Hematopoietic multipotent progenitor cell treated with erythropoietin and hydrocortisone succinate and interleukin-3 and kit ligand, for 6 days (in vitro differentiated cells): ENCODE results near the gene FAM167B.
A peak's percentile ranks its signal among the peaks of the same experiment; 100 is the strongest.
"Not testable (repeated sequence)": the region's sequence is repeated elsewhere in the genome, so short reads cannot be mapped to it uniquely, and the experiment has no call there.

ENCODE experiments used
- DNase-seq: peaks from one replicate; pipeline ENCODE4 v3.0.0-alpha.2; 2015

FAM167B gene

GRCh38 chr1:32224285-32224684, 22.7 kb upstream of the FAM167B start:
- DNase-seq, result no peak

DNA sequence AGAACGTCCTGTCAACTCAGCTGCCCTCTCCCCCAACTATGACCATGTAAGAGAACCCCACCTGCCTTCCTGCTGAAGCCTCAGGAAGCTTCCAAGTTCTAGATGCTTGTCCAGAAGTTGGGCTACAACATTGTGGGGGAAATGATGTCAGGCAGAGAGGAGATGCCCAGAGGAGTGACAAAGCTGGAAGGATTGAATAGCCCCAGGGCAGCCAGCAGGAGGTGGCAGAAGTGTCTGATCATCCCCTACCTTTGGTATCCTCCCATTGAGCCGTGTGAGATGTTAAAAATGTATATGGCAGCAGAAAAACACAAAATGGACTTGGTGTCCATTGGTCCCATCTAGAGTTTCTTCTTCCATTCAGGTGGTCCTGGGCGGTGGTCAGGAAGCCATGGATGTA, 18.3 kb upstream of the FAM167B start:
- no peak for DNase-seq

- DNase-seq, result no peak
Observed at GRCh38 chr1:32231843-32232432, 15.1 kb upstream of the FAM167B start.

DNA sequence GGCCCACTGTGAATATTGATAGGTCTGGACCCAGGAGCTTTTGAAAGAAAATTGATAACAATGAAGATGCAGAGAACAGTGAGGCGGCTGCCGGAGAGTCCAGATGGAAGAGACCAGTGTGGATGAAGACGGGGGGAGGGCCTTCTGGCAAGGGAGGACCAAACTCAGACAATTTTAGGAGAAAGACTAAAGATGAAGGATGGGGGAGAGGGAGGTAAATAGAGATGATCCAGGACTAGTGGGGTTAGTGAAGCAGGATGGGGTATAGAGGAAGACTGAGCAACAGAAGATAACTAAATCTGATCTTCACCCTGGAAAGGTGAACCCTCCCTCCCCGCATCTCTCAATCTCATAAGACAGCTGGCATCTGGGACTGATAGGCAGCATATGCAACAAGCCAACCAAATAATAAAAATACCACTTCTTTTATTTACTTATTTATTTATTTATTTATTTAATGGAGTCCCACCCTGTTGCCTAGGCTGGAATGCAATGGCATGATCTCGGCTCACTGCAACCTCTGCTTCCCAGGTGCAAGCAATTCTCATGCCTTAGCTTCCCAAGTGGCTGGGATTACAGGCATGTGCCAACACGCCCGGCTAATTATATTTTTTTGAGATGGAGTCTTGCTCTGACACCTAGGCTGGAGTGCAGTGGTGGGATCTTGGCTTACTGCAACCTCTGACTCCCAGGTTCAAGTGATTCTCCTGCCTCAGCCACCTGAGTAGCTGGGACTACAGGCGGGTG, 14.3 kb upstream of the FAM167B start:
- DNase-seq, result no peak

DNA sequence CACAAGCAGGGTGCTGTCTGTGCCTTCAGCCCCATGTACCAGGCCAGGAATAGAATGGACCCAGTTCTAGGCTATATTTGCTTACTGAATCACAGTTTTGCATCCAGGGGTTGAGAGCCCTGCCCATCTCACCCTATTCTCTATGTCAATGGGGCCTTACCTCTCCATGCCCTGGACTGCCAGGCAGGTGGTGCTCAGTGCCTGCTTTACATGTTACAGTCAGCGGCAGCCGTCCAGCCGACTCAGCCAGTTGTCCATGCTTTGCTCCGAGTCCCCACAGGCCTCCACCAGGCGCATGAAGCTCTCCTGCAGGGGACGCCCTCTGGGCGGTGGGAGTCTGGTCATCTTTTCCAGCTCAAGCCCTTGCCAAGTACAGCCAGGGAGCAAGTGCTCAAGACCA, 12.2 kb upstream of the FAM167B start:
- DNase-seq, result no peak

DNA sequence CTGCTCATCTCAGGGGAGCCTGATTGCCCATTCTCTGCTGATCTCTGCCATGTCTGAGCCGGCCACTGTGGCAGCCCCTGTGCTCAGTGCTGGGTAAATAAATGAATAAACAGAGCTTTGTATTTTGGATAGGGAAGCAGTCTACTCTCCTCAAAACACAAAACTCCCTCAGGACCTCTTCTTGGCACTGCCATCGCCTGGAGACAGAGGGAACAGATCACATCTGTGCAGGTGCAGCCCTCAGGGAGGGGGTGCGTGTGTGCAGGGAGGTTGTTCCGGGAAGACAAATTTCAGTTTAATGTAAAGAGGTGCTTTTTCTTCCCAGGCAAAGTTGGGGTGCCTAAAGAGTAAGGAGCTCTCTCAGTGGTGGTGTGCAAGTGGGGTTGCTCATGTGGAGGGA, 7.7 kb upstream of the FAM167B start:
- no peak for DNase-seq

- no peak for DNase-seq
Observed at GRCh38 chr1:32239790-32240139, 7.3 kb upstream of the FAM167B start.

DNA sequence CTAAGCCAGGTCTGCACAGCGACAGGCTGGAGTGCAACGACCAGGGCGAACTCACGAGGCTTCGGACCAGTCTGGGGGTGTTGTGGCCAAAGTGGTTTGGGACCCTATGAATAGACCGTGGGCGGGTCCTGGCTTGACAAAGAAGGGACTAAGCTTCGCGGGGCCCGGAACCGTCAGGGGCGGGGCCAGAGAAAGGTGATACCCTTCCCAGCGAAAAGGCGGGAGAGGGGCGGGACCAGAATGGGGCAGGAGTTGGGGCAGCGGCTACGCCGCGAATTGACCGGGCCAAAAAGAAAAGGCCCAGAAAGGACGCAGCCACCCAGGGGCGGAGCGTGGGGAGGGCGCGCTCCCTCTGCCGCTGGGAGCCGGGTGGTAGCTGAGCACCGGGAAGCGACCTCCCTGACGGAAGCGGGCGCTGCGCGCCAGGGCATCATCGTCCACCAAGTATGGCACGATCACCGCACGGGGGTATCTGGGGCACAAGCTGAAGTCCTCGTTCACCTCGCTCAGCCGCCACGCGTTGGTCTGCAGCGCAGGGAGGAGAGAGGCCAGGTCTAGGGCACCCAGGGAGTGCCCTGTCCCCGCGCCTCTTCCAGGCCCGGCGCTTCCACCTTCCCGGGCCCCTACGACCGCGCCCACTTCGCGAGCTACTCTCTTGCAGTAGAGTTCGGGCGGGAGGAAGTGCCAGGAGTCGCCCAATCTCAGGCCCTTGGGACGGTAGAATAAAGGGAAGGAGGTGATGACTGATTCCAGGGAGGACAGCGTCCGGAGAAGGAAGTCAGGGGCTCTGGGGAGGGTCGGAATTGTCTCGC, 6.7 kb upstream of the FAM167B start:
- peak; percentile 55 for DNase-seq

DNA sequence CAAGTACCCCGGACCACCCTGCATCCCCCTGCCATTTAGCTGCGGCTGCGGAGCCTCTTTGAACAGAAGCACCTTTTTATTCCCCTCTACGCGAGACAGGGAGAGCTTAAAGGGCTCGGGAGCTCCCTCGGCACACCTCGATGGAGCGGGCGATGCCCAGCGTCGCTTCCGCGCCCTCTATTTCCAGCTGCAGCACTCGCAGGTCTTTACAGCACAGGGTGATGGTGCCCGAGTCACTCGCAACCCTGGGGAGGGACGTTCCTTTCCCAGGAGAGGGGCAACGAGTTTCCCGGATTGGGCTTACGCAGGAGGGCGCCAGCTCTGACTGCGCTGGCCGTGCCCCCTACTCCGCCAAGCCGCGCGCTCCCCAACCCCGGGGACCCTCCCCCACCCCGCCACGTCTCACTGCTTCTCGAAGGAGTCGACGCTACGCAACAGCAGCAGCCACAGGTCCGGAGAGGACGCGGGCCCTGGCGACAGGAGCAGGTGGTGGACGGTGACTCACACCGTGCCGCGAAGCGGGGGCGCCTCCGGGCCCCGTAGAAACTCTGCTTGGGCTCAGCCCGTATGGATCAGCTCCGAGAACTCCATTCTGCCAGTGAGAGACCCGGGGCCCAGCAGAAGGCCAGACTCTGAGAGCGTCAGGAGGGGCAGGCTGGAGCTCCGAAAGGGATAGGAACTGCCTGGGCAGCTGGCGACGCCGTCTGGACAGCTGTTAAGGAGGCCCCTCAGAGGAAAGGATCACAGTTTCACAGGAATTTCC, 5.8 kb upstream of the FAM167B start:
- peak; percentile 42 for DNase-seq

DNA sequence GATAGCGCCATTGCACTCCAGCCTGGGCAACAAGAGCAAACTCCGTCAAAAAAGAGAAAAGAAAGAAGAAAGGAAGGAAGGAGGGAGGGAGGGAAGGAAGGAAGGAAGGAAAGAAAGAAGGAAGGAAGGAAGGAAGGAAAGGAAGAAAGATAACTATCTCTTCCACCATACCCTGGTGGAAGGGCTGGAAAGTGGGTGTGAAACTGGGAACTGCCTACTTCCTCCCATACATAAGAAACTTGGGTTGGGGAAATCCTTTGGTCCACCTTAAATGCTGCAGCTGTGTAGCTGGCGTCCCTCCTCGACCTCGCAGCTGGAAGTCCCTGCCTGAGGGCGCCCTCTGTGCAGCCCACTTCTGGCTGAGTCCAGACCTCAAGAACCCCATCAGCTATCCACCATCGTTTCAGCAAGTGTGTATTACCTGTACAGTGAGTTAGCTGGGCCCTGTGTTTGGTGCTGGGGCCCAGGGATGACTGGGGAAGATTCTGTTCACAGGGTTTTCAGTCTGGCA, 4.6 kb upstream of the FAM167B start:
- no peak for DNase-seq

DNA sequence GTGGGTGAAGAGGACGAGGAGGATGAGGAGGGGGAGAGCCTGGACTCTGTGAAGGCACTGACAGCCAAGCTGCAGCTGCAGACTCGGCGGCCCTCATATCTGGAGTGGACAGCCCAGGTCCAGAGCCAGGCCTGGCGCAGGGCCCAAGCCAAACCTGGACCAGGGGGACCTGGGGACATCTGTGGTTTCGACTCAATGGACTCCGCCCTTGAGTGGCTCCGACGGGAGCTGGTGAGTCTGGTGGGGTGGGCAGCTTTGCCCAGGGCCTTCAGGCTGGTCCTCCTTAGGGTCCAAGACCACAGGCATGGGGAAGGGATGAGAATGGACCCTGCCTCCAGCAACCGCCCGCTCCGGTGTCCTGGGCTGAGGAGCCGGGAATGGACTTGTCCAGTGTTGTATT, 430 bp downstream of the FAM167B start:
- no peak for DNase-seq

DNA sequence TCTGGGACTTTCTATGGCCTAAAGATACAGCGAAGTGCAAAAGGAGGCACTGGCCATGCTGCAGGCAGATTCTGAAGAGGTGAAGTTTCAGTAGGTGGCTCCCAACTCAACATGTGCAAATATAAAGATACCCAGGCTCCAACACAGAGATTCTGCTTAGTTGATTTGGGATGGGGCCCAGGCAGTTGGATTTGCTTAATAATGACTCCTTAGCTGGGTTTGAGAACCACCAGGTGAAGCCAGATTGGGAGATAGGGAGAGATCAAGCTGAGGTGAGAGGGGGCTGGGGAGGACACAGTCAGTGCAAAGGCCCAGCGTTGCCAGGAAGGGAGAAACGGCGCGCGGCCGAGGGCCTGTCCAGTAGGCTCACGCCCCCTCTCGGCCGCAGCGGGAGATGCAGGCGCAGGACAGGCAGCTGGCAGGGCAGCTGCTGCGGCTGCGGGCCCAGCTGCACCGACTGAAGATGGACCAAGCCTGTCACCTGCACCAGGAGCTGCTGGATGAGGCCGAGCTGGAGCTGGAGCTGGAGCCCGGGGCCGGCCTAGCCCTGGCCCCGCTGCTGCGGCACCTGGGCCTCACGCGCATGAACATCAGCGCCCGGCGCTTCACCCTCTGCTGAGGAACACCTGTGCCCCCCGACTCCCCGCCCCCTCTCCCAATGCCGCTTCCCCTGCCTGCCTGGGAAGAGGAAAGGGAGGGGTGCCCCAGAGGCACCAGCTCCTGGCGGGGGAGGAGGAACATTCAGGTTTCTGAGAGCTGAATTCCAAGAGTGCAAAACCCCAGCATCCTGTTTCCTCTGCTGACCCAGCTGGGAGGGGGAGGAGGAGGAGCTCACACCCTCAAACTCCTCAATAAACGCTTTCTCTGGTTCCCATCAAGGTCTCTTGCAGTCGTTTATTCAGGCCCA, 1.2 kb downstream of the FAM167B start:
- DNase-seq, result peak; percentile 81

GRCh38 chr1:32249831-32250525, 3.0 kb downstream of the FAM167B start:
- peak; percentile 25 for DNase-seq

DNA sequence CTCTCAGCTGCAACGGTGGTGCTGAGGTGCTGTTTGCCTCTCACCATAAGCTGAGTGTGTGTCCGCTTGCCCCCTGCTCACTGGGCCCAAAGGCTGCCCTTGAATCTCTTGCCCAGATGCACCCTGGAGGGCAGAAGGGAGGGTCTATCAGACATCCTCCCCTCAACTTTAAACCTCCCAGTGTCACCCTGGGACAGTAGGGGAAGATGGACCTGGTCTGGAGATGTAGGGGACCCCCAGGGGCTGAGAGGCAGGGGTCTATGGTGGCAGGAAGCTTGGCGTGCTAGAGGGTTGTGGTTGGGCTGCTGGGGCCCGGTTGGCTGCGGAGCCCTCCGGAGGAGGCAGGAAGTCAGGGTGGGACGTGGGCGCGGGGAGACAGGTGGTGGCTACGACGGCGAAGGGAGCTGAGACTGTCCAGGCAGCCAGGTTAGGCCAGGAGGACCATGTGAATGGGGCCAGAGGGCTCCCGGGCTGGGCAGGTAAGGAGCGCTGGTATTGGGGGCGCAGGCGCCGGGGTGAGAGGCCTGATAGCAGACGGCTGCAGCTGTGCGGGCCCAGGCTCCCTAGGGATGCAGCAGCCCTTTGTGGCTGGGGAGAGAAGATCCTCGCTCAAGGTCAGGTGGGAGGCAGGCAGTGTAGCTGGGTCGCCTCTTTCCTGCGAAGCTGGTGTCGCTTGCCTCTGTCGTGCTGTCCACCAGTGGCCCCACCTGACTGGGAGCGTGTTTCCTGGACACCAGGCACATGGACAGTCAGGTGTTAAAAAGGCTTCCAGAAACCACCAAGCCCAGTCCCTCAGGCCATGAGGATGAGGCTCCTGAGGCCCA, 4.1 kb downstream of the FAM167B start, which contains the start of gene LCK:
LCK (plus strand) TSS at position 373 of the 824 bp plus-strand sequence. CDS start 23,065 bp downstream, outside the sequence.
- no peak for DNase-seq

DNA sequence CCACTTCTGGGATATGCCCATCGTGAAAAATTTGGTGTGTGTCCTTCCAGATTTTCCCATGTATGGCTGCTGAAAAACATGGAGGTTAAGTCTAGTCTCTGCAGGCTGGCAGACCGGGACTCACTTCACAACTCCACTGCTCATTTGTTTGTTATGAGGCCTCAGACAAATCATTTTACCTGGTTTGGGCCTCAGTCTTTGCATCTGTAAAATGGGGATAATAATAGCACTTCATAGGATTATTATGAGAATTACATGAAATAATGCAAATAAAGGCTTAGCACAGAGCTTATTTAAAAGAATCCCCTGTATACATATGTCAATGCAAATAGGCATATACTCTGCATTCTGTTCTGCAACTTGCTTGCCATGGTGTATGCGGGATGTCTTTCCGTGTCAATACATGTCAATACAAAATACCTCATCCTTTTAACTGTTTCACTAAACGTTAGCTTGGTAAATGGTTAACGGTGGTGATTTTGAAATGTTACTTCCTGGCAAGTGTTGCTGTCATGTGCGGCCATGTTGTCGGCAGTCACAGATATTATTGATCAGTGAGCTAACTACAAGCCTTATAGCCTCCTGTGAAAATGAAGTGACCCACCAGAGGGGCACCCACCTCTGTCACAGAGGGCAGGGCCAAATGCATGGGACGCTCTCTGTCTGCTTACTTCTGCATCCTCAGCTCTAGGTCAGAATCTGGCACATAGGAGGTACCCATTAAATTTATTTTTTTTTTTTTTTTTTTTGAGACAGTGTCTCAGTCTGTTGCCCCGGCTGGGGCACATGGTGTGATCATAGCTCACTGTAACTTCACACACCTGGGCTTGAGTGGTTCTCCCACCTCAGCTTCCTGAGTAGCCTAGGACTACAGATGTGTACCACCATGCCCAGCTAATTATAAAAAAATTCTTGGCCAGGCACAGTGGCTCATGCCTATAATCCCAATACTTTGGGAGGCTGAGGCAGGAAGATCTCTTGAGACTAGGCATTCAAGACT, 8.3 kb downstream of the FAM167B start:
- no peak for DNase-seq

GRCh38 chr1:32256473-32257226, 9.6 kb downstream of the FAM167B start:
- no peak for DNase-seq

DNA sequence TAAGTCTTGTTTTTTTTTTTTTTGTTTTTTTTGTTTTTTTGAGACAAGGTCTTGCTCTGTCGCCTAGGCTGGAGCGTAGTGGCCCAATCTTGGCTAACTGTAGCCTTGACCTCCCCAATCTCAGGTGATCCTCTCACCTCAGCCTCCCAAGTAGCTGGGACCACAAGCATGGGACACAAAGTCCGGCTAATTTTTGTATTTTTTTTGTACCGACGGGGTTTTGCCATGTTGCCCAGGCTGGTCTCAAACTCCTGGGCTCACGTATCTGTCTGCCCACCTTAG, 10.1 kb downstream of the FAM167B start:
- no peak for DNase-seq

- not testable (repeated sequence) for DNase-seq
Observed at GRCh38 chr1:32263236-32263593, 16.2 kb downstream of the FAM167B start.

- no peak for DNase-seq
Observed at GRCh38 chr1:32263744-32264143, 16.7 kb downstream of the FAM167B start.
